NCI-H226 (cell line): ENCODE measurements around the gene GMDS.

Experiments
- DNase-seq: peaks from one replicate; pipeline ENCODE4 v3.0.0-alpha.2; 2015

Gene GMDS

GRCh38 chr6:1724616-1725015 lies 520.8 kb downstream of the GMDS start:
- no peak for DNase-seq

- DNase-seq, result no peak
These were observed 521.3 kb downstream of the GMDS start for GRCh38 chr6:1724124-1724523.

- no peak for DNase-seq
These were observed 522.6 kb downstream of the GMDS start for GRCh38 chr6:1722801-1723200.

- DNase-seq, result no peak
These were observed 524.6 kb downstream of the GMDS start for GRCh38 chr6:1720620-1721322.

GRCh38 chr6:1719922-1720321 lies 525.5 kb downstream of the GMDS start:
- DNase-seq, result no peak

- no peak for DNase-seq
These were observed 528.5 kb downstream of the GMDS start for GRCh38 chr6:1716868-1717267.

GRCh38 chr6:1716396-1716795 lies 529.0 kb downstream of the GMDS start:
- no peak for DNase-seq

GRCh38 chr6:1715336-1715735 lies 530.1 kb downstream of the GMDS start:
- no peak for DNase-seq

- DNase-seq, result no peak
These were observed 530.8 kb downstream of the GMDS start for GRCh38 chr6:1714654-1715053.

- DNase-seq, result no peak
These were observed 532.3 kb downstream of the GMDS start for GRCh38 chr6:1713016-1713600.

- DNase-seq, result no peak
These were observed 533.0 kb downstream of the GMDS start for GRCh38 chr6:1712451-1712850.

- no peak for DNase-seq
These were observed 534.3 kb downstream of the GMDS start for GRCh38 chr6:1711136-1711535.

GRCh38 chr6:1709234-1709641 lies 536.2 kb downstream of the GMDS start:
- DNase-seq, result no peak

- no peak for DNase-seq
These were observed 536.6 kb downstream of the GMDS start for GRCh38 chr6:1708820-1709219.

GRCh38 chr6:1708122-1708521 lies 537.3 kb downstream of the GMDS start:
- no peak for DNase-seq

GRCh38 chr6:1705630-1706029 lies 539.8 kb downstream of the GMDS start:
- DNase-seq, result no peak

- DNase-seq, result no peak
These were observed 540.2 kb downstream of the GMDS start for GRCh38 chr6:1705183-1705582.

GRCh38 chr6:1704711-1705110 lies 540.7 kb downstream of the GMDS start:
- DNase-seq, result no peak

- no peak for DNase-seq
These were observed 541.5 kb downstream of the GMDS start for GRCh38 chr6:1703923-1704322.

- DNase-seq, result no peak
These were observed 542.1 kb downstream of the GMDS start for GRCh38 chr6:1703091-1703855.

GRCh38 chr6:1702580-1703051 lies 542.8 kb downstream of the GMDS start:
- no peak for DNase-seq

- DNase-seq, result peak; percentile 90
These were observed 543.6 kb downstream of the GMDS start for GRCh38 chr6:1701668-1702353.

GRCh38 chr6:1700278-1700967 lies 545.0 kb downstream of the GMDS start:
- DNase-seq, result no peak
